GM18520 (cell line): ENCODE results near the gene CD7.

Source experiments
- ATAC-seq: cut with Tn5 transposase; IDR thresholded peaks from one replicate; pipeline ENCODE4 v1.9.1; 2021; ENCODE audit not compliant: unreplicated experiment

Gene CD7

DNA sequence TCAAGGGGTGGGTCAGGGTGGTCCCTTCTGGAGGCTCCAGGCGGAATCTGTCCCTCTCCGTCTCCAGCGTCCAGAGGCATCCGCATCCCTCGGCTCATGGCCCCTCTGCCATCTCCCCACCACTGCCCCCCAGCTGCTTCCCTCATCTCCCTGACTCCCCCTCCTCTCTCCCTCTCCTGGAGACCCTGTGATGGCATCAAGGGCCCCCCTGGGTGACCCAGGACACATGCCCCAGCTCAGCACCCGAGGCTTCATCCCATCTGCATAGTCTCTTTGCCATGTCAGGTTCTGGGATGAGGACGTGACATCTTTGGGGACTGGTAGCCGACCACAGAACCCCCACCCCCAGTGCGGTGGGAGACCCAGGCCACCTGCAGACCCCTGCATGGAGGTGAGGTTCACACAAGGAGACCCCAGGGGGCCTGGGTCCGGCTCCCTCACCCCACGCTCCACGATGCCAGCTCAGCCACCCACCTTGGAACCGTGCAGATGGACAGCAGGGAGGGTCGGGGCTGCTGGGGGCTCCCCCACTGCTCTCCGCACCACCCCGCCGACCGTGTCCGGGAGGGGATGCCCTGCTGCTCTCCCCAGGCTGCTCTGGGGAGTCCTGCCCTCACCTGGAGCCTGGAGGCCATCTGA is 12.4 kb upstream of the CD7 start:
- ATAC-seq, result no peak

DNA sequence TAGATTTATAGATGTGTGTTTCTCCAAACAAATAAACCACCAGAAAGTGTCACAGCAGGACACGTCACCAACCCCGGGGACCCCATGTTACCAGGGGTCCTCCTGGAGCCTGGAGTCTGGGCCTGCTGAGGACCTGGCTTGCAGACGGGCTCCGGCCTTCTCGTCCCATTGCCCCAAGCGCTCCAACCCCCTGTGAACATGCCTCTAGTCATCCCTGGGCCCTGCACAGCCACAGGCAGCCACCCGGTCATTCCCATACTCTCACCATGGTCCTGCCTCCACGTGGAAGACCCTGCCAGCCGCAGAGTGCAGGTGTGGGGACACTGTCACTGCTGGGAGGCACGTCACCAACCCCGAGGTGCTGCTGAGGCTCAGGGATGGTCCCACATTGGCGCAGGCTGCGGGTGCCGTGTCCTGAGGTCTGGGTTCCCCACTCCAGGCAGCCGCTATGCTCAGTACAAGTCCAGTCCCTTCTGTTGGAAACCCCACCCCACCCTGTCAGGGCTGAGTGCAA is 11.6 kb upstream of the CD7 start:
- ATAC-seq, result no peak

DNA sequence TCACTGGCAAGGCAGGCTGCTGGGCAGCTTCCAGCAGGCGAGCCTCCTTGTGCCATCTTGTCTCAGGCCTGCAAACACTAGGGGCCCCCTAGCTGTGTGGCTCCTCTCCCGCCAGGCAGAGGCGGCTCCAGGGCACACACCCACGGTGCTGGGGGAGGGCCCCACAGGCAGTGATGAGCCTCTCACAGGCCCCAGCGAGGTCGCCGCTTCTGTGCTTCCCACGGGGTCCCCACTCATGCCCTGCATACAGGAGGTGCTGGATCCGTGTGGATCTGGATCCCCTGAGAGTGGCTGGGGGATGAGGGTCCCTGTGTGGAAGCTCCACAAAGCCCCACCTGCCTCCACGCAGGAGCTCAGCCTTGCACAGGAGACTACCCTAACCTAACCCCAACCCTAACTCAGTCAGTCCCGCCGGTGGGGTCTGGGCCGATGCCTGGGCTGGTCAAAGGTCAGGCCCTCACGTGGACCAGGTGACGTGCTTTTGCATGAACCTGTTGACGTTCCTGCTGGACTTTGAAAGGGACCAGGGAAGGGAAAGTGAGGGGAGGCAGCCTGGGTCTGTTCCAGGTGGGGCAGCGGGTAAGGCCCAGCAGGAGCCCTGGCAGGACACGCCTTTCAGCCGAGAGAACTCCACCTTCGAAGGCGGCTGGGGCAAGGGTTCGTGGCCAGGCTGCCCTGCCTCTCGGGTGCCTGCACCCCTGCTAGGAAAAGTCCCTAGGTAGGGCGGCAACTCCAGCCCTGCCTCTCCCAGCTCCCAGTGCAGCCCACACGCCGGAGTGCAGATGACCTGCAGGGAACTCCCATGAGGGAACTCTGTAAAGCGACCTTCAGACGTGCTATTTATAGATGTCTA is 11.0 kb upstream of the CD7 start:
- no peak for ATAC-seq

DNA sequence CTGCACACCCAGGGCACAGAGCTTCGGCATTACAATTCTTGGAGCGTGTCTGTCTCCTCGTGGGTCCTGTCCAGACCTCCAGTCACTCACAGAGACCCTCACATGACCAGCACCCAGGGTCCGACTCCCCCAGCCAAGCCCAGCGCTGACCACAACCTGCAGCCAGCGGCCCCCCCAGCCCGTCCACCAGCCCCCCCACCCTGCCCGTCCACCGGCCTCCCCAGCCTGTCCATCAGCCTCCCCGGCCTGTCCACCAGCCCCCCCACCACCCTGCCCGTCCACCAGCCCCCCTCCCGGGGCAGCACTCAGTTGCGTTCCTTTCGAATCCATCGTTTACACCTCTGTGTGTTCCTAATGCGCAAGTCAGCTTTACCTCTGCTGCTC is 10.3 kb upstream of the CD7 start:
- no peak for ATAC-seq

DNA sequence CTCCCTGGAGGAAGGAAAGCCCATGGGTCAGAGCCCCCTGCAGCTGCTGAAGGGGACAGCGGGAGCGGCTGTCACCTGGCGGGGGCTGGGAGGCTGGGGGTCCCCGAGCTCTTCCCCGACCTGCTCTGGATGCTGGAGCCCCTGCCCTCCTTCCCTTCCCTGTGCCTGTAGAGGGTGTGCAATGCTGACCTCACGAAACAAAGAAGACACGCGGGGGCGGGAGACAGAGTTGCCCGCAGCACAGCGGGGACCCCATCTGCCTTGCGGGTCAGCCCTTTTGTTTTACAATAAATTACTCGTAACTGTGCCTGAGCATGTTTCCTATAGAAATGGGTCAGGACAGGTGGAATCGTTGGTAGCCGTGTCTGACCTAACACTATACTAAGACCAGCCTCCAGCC is 9.9 kb upstream of the CD7 start:
- ATAC-seq, result no peak

DNA sequence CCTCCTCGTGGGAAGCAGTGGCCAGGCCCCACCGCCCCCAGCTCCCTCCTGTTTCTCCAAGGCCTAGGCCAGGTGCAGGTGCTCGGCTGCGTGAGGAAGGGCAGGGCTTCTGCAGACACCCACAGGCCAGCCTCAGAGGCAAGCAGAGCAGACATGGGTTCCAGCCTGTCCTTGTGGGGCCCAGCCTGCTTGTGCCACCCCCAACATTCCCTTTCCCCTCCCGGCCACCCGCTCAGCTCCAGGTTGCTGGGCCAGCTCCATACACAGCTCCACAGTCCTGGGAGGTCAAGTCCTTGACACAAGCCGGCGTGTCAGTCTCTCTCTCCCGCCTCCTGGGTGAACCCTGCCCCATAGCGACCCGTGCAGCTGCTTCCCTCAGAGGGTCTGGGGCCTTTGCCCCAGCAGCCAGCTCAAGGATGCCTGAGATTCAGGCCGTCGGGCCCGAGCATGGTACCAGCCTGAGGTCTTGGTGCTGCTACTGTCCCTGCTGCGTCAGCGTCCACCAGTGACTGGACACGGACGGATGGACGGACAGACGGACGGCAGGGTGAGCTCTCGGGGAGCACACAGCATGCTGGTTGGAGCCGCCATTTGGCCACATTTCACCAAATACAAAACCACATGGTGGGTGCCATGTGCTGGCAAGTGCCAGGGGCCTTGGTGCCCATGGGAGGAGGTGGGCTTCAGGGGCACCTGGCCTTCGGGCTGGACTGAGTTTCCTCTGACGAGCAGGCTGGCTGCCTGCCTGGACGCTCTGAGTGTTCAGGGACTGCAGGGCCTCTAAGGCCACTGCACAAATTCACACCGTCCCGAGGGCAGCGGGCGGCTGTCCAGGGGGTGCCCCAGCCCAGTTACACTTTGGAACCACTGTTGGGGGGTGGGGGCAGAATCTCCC is 8.1 kb upstream of the CD7 start:
- no peak for ATAC-seq

DNA sequence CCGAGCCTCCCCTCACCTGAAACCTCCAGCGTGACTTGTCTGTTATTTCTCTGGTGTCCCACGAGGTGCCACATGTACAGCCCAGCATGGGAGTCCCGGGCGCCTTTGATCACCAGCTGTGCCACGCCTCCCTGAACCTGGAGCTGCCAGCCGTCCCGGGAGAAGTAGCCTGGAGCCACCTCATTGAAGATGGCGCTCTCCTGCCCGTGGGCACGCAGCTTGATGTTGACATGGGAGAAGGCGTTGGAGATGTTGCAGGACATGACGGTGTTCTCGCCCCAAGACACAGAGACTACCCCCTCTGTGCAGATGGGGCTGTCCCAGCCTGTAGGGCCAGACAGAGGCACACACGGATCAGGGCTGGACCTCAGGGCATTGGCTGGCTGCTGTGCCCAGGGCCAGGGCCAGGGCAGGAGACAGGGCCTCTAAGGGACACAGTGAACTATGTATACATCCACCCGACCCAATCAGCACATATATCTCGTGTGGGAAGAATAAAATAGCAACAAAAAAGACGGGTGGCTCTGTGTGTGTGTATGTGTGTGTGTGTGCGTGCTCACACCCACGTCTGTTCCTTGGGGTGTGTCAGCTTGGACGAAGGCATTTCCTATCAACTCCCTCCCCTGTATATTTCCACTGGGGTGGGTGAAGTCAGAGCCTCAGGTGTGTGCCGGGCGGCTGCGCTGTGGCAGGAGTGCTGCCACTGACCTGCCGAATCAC is 7.3 kb upstream of the CD7 start:
- no peak for ATAC-seq

DNA sequence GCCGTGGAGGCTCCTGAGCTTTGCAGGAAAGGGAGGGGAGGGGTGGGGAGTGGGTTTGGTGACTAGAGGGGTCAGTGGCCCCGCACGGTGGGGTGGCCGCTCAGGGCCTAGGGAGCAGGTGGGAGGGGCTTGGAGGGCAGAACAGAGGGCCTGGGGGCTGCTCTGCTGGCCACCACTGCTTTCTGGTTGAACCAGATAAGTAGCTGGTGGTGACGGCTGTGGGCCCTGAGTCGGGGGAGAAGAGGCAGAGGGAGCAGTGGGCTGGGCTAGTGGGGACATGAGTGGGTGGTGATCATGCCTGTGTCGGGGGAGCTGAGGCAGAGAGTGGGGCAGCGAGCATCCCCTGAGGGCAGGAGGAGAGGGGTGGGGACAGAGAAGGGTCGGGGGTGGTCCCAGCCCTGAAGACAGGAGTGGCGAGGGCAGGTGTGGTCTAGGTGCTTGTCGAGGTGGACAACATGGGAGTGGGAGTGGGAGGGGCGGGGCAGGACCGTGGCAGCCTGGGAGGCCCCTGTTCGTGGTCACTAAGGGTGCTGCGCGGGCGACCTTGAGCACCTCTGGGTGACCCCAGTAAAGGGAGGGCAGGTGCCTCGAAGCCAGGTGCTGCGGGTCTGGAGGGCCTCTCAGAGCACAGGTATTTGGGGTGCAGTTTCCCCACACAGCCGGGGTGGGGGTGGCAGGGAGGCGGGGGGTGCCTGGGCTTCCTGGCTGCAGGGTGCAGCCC is 6.3 kb upstream of the CD7 start:
- ATAC-seq, result no peak

DNA sequence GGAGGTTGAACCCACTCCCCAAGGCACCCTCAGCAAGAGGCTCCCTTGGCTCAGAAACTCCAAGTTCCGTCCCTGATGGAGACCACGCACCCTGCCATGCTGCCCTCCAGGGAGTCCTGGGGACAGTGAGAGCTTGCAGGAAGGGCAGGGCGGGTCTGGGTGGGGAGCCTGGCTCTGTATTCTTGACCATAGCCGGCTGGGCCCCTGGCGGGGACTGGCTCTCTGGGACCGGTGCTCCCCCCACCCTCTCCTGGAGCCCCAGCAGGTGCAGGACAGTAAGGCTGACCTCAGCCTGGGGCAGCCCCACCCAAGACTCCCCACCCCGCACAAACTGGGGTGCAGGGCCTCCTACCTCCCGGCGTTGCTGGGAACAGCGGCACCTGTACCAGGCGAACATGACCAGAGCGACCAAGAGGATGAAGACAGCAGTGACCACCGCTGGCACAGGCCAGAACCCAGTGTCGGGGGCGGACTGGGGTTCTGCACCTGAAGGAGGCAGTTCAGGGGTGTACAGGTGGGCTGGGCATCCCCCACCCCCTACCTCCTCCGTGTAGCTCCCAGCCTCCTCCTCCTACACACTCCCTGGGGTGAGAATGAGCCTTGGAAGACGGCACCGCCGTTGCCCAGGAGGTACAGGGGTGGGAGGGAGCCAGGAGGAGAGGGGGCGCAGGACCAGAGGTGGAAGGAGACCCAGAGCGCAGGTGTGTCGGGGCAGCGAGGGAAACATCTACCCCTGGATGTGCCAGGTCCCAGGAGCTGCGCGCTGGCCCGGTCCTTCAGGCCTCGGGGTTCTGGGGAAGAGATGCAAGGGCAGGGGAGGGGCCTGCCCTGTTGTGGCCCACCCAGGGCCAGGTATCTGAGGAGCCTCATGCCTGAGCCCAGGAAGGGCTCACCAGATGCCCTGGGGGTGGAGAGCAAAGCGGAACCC is 5.4 kb upstream of the CD7 start:
- ATAC-seq, result no peak

DNA sequence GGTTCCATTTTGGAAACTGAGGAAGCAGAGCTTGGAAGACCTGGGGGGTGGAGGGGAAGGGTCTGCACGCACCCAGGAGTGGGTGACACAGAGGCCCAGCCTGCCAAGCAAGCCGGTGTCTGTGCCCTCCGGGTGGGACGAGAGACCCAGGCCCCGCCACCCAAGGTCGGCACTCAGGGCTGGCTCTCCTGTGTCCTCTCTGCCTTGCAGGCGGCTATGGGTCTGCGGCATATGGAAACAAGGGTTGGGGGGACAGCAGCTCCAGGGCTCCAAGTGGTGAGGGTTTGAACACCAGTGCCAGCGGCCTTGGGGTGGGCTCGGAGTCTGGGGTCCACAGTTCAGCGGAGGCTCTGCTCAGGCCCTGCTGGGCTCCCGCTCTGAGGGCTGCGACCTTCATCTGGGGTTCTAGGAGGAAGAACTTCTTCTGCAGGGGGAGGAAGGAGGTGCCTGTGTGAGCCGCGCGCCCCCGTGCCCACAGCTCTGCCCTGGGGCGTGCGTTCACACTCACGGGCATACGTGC is 4.6 kb upstream of the CD7 start:
- ATAC-seq, result no peak

DNA sequence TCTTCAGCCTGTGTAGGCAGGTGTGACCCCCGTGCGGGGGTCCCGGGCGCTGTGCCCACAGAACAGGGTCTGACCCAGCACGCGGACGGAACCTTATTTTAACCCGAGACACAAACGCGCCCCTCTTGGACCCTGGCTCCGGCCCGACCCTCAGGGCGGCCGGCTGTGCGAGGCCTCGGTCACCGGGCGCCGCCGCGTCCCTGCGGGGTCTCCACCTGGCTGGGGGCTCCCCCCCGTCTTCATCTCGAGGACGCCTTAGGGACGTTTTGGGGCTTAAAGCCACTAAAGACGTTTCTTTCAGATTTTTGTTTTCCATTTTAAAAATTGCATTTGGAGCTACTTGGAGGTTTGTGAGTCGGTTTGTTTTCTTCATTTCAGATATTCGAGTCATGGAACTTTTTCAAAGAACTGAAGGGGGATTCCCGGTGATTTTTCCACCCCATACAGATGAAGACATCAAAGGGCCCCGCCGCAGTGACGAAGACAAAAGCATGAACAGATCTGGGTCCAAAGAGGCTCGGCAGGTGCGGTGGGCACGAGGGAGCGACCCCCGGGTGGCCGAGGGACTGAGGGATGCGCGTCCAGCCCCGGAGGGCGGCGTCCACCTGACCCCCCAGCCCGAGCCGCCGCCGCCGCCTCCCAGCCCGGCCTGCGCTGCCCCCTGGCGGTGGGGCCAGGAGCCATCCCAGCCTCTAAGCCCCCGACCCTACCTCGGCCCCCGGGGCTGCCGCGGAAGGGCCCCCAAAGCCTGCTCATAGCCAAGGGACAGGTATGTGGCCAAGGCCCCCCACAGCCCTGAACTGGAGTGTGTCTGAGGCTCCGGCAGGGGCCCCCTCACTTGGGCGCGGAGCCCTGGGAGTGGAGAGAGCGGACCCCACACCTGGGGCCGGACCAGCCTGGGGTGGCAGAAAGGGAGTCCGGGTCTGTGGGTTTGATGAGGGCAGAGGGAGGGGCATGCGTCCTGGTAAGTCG is 3.8 kb upstream of the CD7 start:
- no peak for ATAC-seq

DNA sequence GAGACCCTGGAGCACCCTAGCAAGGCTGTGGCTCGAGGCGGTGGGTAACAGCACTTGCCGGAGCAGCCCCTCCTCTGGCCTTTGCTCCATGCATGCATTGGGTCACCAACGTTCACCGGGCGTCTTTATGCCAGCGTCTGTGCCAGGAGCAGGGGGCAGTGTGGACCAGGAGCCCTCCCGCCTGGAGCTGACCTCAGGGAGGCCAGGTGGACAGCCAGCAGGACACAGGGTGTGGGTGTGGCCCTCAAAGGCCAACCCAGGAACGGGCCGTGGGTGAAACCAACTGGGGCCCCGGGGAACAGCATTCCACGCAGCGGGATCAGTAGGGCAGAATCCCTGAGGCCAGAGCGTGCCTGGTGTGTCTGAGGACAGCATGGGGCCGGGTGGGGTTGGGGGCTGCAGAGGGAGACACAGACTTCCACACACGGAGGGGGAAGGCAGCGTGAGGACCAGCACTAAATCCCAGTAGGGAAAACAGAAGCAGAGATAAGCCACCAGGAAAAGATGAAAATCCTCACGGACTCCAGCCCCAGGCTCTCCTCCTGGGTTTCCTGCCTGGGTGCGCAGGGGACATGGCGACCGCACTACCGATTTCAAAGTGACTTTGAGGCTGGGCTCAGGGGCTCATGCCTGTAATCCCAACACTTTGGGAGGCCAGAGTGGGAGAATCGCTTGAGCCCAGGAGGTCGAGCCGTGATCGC is 2.9 kb upstream of the CD7 start:
- ATAC-seq, result no peak

DNA sequence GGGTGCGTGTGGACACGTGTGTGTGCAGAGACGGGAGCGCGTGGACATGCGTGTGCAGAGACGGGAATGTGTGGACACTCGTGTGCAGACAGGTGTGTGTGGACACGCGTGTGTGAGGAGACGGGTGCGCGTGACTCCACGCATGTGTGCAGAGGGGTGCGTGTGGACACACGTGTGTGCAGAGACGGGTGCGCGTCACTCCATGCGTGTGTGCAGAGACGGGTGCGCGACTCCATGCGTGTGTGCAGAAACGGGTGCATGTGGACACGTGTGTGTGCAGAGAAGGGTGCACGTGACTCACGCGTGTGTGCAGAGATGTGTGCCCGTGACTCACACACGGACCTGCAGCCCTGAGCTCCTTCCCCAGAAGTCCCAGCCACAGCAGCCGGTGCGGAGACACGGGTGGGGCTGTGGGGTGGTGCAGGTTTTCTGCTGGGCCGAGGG is 2.2 kb upstream of the CD7 start:
- no peak for ATAC-seq

DNA sequence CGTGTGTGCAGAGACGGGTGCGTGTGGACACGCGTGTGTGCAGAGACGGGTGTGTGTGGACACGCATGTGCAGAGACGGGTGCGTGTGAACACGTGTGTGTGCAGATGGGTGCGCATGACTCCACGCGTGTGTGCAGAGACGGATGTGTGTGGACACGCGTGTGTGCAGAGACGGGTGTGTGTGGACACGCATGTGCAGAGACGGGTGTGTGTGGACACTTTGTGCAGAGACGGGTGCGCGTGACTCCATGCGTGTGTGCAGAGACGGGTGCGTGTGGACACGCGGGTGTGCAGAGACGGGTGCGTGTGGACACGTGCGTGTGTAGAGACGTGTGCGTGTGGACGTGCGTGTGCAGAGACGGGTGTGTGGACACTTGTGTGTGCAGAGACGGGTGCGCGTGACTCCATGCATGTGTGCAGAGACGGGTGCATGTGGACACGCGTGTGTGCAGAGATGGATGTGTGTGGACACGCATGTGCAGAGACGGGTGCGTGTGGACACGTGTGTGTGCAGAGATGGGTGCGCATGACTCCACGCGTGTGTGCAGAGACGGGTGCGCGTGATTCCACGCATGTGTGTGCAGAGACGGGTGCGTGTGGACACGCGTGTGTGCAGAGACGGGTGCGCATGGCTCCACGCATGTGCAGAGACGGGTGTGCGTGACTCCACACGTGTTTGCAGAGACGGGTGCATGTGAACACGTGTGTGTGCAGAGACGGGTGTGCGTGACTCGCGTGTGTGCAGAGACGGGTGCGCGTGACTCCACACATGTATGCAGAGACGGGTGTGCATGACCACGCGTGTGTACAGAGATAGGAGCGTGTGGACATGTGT is 1.6 kb upstream of the CD7 start:
- no peak for ATAC-seq

DNA sequence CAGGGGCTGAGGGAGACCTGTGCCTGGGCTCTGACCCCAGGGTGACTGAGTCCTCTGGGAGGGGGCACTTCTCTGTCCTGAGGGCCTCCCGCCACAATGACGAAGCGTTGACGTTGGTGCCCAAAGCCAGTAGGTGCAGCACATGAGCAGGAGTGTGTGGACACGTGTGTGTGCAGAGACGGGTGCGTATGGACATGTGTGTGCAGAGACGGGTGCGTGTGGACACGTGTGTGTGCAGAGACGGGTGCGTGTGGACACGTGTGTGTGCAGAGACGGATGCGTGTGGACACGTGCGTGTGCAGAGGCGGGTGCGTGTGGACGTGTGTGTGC is 726 bp upstream of the CD7 start:
- ATAC-seq, result no peak

DNA sequence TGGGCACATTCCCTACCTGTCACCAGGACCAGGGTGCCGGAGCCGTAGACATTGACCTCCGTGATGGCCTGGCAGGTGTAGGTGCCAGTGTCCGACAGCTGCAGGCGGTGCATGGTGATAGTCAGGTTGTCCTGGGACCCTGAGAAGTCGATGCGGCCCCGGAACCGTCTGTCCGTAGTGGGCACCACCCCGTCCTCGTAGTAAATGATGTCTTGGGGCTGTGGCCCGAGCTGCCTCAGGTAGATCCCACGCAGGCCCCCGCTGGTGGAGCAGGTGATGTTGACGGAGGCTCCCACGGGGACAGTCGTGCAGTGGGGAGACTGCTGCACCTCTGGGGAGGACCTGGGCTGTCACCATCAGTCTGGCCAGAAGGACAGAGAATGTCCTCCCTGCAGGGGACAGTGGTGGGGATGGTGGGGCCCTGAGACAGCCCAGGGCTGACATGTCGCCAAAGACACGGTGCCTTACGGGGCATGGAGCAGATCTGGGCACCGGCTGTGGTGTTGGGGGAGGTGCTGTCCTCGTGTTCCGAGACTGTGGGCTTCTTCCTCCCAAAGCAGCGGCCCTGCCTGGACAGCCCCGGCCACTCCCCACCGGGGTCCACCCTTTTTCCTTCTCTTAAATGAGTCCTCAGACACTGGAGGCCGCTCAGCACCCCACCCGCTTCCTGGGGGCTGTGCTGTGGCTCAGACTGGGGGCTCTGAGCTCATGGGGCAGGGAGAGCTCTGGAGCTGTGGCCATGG is 586 bp downstream of the CD7 start:
- ATAC-seq, result no peak
